COLO668 (cell line): ENCODE measurements around the gene TC2N.
"Not testable (repeated sequence)": the region's sequence is repeated elsewhere in the genome, so short reads cannot be mapped to it uniquely, and the experiment has no call there.

ENCODE experiments used
- DNase-seq: peaks from one replicate; lab custom pipeline; 2025; ENCODE audit not compliant: unreplicated experiment; lab: John Stamatoyannopoulos, UW

TC2N gene

DNA sequence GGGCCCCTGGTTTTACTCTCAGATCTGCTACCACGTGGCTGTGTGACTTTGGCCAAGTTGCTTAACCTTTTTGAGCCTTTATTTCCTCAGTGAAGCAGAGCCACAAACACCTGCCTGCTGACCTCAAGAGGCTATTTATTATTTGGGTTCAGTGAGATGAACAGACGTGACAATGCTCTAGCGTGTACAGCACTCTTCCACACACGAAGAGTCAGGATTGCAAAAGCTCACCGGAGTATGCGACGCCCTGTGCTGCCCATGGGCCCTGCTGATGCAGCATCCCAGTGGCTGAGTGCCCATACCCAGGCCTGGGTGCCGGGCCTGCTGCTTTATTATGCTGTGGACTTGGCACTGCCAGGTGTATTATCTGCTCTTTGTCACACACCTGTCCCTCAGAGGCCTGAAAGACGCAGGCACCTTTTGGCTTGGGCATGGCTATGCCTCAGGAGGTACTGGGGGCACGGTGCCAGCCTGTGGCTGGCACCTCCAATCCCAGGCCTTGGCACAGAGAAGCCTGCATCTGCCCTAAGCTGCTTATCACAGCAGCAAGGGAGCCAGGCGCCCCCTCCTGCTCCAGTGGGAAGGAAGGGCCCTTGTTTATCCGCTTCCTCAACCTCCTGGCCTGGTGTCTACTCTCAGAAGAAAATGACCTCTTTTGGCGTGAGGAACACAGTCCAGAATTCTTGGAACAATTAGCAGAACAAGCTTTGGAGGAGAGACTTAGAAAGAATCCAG is 22.3 kb upstream of the TC2N start:
- no peak for DNase-seq

- no peak for DNase-seq
Observed at GRCh38 chr14:91888641-91889476, 21.5 kb upstream of the TC2N start.

DNA sequence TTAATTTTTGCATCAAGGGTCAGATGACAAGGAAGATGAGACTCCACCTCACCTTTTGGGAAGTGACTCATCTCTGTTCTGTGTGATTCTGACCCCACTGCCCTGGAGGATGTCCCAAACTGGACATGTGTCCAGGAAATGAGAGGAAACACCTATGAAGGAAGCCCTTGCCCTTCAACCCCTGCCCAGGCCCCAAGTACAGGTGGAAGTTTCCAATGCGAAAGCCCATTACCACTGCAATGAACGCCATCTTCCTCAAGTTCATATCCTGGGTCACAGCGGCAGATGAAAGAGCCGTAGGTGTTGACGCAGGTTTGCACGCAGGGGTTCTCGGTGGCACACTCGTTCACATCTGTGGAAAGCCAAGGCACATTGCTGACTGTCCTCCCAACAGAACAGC is 19.6 kb upstream of the TC2N start:
- DNase-seq = no peak

DNA sequence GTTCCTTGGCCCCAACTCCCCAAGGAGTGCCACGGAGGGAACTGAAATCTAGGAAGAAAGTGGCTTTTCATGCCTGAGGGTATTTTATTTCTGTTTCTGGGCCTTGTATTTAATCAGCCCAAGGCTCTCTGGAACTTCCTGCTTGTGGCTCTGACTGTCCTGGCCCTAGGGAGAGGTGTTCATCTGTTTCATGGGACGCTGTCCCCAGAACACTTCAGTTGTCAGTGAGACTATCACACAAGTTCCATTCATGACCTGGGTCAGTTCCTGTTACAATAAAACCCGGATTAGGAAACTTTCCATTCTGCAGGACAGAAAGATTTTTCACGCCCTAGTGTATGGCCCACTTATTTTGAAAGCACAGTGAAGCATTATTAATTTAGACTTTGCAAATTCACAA is 18.5 kb upstream of the TC2N start:
- DNase-seq = no peak

DNA sequence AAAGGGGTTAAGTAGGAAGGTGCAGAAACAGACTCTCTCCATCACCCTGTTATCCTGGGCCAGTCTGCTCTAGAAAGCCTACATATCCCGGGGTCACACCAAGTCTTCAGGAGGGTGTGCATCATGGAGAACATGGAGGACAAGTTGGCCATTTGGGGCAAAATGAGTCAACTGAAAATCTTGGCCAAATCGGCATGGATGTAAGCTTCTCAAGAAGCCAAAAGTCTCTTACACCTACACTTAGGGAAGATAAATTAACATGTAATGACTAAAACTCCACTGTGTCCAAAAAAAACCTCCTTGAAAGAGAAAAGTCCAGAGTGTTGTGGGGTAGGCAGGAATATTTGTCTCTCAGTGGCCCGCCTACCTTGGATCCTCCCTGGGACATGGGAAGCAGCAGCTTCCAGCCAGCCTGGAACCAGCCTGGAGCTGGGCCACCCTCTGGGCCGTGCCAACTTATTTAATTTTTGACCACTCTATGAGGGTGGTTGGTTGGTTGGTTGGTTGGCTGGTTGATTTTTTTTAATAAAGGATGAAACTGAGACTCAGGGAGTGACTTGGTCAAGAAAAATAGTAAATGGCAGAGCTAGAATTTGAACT is 17.9 kb upstream of the TC2N start:
- DNase-seq = no peak

DNA sequence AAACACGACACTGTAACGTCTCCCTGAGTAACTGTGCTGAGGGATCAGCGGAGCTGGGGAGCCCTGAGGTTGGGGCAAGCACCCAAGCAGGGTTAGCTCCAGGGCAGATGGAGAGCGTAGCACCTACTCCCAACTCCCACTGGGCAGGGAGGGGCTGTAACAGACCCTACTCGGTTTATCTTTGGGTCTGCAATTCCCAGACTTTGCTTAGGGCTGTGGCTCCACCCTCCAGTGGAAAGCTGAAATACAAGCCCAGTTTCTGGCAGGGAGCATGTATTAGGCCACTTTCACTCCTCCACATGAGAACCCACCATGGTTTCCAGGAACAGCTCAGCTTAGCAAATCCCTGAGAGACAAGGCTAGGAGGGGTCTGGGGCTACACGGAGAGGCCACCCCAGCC is 17.3 kb upstream of the TC2N start:
- no peak for DNase-seq

- DNase-seq = no peak
Observed at GRCh38 chr14:91883753-91884152, 16.4 kb upstream of the TC2N start.

DNA sequence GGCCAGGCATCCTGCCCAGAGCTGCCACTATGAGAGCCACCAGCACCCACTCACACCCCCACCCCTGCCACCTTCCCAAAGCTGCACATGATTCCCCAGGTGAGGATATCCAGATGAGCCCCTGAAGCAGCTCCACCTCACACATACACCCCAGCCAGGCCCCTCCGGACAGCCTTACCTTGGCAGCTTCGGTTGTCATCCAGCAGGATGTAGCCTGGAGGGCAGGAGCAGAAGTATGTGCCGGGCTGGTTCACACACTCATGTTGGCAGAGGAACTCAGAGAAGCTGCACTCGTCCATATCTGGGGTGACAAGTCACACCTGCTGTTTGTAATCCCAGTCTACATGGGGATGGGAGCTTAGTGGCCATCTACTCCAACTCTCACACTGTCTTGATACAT is 15.4 kb upstream of the TC2N start:
- DNase-seq = no peak

DNA sequence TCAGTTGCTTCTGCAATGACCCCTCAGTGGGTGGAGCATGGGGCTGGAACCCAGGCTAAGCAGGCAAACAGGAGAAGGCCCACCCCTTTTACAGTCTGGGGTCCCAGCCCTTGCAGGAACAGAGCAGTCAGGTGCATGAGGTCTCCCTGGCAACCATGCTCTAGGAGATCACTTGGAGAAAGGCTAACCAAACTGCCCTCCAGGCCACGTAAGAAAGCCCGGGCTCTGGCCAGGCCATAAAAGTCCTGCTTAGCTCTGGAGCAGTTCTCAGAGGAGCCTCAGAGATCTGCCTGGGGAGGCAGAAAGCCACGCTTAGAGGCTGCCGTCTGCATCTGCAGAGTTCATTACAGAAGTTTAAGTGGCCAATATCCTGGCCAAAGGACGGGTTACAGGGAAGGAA is 15.0 kb upstream of the TC2N start:
- DNase-seq = no peak

DNA sequence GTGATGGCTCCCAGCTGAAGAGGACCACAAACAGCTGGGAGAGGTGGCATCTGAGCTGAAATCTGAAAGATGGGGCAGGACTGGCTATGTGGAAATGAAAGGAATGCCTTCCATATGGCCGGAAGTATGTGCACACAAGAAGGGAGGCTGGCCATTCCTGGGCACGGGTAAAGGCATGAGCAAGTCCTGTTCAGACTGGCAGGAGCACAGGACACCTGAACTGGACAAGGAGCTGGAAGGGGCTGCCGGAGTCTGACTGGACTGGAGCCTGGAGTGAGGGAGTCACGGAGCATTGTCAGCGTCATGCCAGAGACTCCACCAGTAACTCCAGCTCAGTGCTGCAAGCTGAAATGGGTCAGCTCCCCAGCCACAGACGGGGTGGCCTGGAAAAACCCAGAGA is 11.9 kb upstream of the TC2N start:
- no peak for DNase-seq

DNA sequence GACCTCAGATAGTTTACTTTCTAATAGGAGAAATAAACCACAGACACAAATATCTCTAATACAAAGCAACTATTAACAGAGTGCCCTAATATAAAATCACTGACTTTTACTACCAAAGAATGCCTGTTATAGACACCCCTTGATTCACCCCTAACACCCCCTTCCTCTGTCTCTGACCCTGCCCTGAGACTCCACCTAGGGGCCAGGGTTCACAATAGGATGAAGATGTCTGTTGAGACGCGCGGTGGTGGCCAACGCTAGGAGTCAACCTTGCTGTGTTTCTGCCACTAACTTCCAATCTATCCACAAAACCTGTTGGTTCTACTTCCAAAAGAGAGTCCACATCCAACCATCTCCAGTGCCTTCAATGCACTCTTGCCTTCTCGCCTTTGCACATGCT is 10.9 kb upstream of the TC2N start:
- no peak for DNase-seq

GRCh38 chr14:91877376-91877915 is 10.1 kb upstream of the TC2N start:
- no peak for DNase-seq

DNA sequence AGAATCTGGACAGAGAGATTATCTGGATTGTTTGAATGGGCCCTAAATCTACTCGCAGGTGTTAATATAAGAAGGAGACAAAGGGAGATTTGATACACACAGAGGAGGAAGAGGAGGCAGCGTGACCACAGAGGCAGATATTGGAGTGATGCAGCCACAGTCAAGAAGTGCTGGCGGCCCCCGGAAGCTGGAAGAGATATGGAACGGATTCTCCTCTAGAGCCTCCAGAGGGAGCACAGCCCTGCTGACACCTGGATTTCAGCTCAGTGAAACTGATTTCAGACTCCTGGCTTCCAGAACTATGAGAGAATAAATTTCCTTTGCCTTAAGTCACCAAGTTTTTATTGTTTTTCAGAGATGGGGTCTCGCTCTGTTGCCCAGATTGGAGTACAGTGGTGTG is 9.2 kb upstream of the TC2N start:
- DNase-seq = no peak

DNA sequence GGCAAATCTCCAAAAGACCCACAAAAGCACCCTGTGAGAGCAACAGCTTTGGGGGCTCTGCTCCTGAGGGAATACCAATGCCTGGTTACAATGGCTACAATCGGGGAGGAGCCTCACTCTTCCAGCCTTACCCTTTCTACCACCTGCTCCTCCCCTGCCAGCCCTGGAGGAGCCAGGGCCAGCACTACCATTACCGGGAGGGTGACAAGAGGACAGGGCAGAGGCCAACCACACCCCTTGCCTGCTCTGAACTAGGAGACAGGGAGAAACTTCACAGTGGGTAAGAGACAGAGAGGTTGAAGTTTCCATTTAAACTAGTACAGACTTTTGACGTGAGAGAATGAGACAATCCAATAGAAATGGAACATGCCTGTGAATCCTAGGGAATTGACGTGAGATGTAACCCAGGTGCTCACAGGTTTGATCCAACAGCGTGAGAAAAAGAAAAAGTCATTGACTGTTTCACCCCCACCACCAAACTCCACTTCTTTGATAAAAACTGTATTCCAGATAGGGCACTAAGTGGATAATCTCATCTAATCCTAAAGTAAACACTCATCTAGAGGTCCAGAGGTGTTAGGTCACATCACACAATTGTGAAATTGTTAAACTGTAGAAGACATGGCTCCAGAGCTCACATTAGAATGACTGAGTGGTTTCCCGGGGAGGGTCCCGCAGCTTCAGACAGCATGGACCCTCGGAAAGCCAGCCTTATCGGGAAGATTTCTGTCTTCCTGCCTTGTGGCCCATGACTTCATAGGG is 8.4 kb upstream of the TC2N start:
- no peak for DNase-seq

GRCh38 chr14:91873471-91874415 is 6.4 kb upstream of the TC2N start:
- DNase-seq = peak; percentile 62

GRCh38 chr14:91872517-91873470 is 5.5 kb upstream of the TC2N start:
- peak; percentile 29 for DNase-seq

- DNase-seq = peak; percentile 22
Observed at GRCh38 chr14:91872011-91872501, 4.7 kb upstream of the TC2N start.

DNA sequence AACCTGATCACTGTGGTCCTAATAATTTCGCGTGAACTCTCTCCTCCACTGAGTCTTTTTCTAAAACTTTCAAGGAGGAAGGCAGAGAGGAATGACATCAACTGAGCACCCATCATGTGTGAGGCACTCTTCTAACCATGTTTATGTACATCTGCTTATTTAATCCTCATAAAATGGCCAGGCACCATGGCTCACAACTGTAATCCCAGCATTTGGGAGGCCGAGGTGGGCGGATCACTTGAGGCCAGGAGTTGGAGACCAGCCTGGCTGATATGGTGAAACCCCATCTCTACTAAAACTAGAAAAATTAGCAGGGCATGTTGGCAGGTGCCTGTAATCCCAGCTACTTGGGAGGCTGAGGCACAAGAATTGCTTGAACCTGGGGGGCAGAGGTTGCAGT is 4.1 kb upstream of the TC2N start:
- DNase-seq = not testable (repeated sequence)

- no peak for DNase-seq
Observed at GRCh38 chr14:91870890-91871289, 3.6 kb upstream of the TC2N start.
